GM23338 (cell line): ENCODE measurements around the gene ASXL3. TPM values are rescaled to one million over a fixed set of nuclear protein-coding genes. Genes with fewer than 3 reads are reported as not detected.

Experiments used
- ATAC-seq: fragments of 200-7000 bp; cut with Tn5 transposase; 3 replicates; pipeline ENCODE4 v1.9.1; 2020
- DNase-seq: peaks from one replicate; pipeline ENCODE4 v3.0.0-alpha.2; 2015; ENCODE audit warnings: low spot score
- H2AFZ ChIP-seq: fragments of 200-600 bp; sonication (generic); 2 replicates; pipeline ENCODE4 v1.8.0; 2016; ENCODE audit warnings: antibody characterized with exemption, mild to moderate bottlenecking, moderate library complexity
- H3F3A ChIP-seq: fragments of 200-600 bp; sonication (generic); replicated peaks from 2 replicates; pipeline ENCODE4 v1.8.0; 2017; ENCODE audit warnings: antibody characterized with exemption, mixed run types, low read depth
- H3K27ac ChIP-seq: fragments of 200-600 bp; sonication (generic); 2 replicates; pipeline ENCODE4 v1.6.1; 2016; ENCODE audit warnings: low read depth
- H3K27me3 ChIP-seq: fragments of 200-600 bp; sonication (generic); 2 replicates; pipeline ENCODE4 v1.8.0; 2016; ENCODE audit warnings: mild to moderate bottlenecking, mixed run types, moderate library complexity; ENCODE audit not compliant: insufficient read depth
- H3K36me3 ChIP-seq: fragments of 200-600 bp; sonication (generic); 2 replicates; pipeline ENCODE4 v1.8.0; 2016; ENCODE audit warnings: mild to moderate bottlenecking; ENCODE audit not compliant: insufficient read depth
- H3K4me1 ChIP-seq: fragments of 200-600 bp; sonication (generic); 2 replicates; pipeline ENCODE4 v1.8.0; 2016; ENCODE audit warnings: mild to moderate bottlenecking, moderate library complexity; ENCODE audit not compliant: insufficient read depth
- H3K4me2 ChIP-seq: fragments of 200-600 bp; sonication (generic); 2 replicates; pipeline ENCODE4 v1.7.1; 2017; ENCODE audit warnings: mixed run types
- H3K4me3 ChIP-seq: fragments of 200-600 bp; sonication (generic); 2 replicates; pipeline ENCODE4 v1.6.1; 2016; ENCODE audit warnings: mixed run types
- H3K79me2 ChIP-seq: fragments of 200-600 bp; sonication (generic); replicated peaks from 2 replicates; pipeline ENCODE4 v1.8.0; 2017; ENCODE audit warnings: mild to moderate bottlenecking; ENCODE audit not compliant: insufficient read depth
- H3K9me2 ChIP-seq: fragments of 200-600 bp; sonication (generic); 2 replicates; pipeline ENCODE4 v1.8.0; 2017; ENCODE audit not compliant: insufficient read depth
- H4K20me1 ChIP-seq: fragments of 200-600 bp; sonication (generic); replicated peaks from 2 replicates; pipeline ENCODE4 v1.8.0; 2017; ENCODE audit warnings: mild to moderate bottlenecking; ENCODE audit not compliant: insufficient read depth
- H3K27ac Mint-ChIP-seq: 2 replicates; pipeline ENCODE4 v1.8.0; 2020; ENCODE audit warnings: inconsistent platforms, mild to moderate bottlenecking, moderate library complexity, mixed read lengths
- H3K27me3 Mint-ChIP-seq: 3 replicates; pipeline ENCODE4 v1.8.0; 2022; ENCODE audit warnings: low read depth, mild to moderate bottlenecking, moderate library complexity, mixed read lengths, inconsistent platforms; ENCODE audit not compliant: insufficient read depth, poor library complexity
- H3K36me3 Mint-ChIP-seq: 3 replicates; pipeline ENCODE4 v1.8.0; 2021; ENCODE audit warnings: low read depth, mild to moderate bottlenecking, inconsistent platforms, moderate library complexity, mixed read lengths
- H3K4me1 Mint-ChIP-seq: 3 replicates; pipeline ENCODE4 v1.8.0; 2020; ENCODE audit warnings: mild to moderate bottlenecking, inconsistent platforms, mixed read lengths
- H3K4me3 Mint-ChIP-seq: 3 replicates; pipeline ENCODE4 v1.8.0; 2021; ENCODE audit warnings: moderate library complexity, mild to moderate bottlenecking, inconsistent platforms, mixed read lengths
- H3K9me3 Mint-ChIP-seq: 3 replicates; pipeline ENCODE4 v1.8.0; 2020; ENCODE audit warnings: moderate library complexity, mild to moderate bottlenecking, inconsistent platforms, mixed read lengths
- CREB1 ChIP-seq: fragments of 250-450 bp; sonication (Bioruptor Pico); IDR thresholded peaks from 2 replicates; pipeline ENCODE4 v1.5.0; 2020; ENCODE audit warnings: low read depth, mild to moderate bottlenecking, moderate library complexity
- CTCF ChIP-seq, 2 experiments: fragments of 200-600 bp in 1 of 2; sonication (generic) in 1 of 2; conservative IDR thresholded peaks; 2 replicates each; pipeline versions ENCODE4 v1.5.1 to v1.6.1; 2016 to 2017; ENCODE audit warnings: antibody characterized with exemption in 2 of 2, low read depth in 2 of 2, mild to moderate bottlenecking in 2 of 2, moderate library complexity in 1 of 2
- ETS1 ChIP-seq: IDR thresholded peaks from 2 replicates; pipeline ENCODE4 v1.6.1; 2016; ENCODE audit warnings: antibody characterized with exemption
- EZH2 ChIP-seq: fragments of 200-600 bp; sonication (generic); IDR thresholded peaks from one replicate; pipeline ENCODE4 v1.8.0; 2017; ENCODE audit warnings: antibody characterized with exemption, mild to moderate bottlenecking, low read depth; ENCODE audit not compliant: unreplicated experiment
- EZH2phosphoT487 ChIP-seq: fragments of 200-600 bp; sonication (generic); IDR thresholded peaks from one replicate; pipeline ENCODE4 v1.8.1; 2018; ENCODE audit warnings: antibody characterized with exemption; ENCODE audit not compliant: unreplicated experiment
- JUNB ChIP-seq: IDR thresholded peaks from one replicate; pipeline ENCODE4 v1.6.1; 2016; ENCODE audit warnings: antibody characterized with exemption; ENCODE audit not compliant: unreplicated experiment
- POLR2AphosphoS5 ChIP-seq: IDR thresholded peaks from 2 replicates; pipeline ENCODE4 v1.6.1; 2016; ENCODE audit warnings: antibody characterized with exemption, low read depth
- ZNF114 ChIP-seq: fragments of 250-450 bp; sonication (Bioruptor Pico); IDR thresholded peaks from 2 replicates; pipeline ENCODE4 v1.5.0; 2020; ENCODE audit warnings: mild to moderate bottlenecking, moderate library complexity
- ZNF331 ChIP-seq: fragments of 250-450 bp; sonication (Bioruptor Pico); IDR thresholded peaks from 2 replicates; pipeline ENCODE4 v1.5.0; 2020; ENCODE audit warnings: low read depth, mild to moderate bottlenecking, moderate library complexity
- ZNF462 ChIP-seq: fragments of 250-450 bp; sonication (Bioruptor Pico); IDR thresholded peaks from 2 replicates; pipeline ENCODE4 v1.5.0; 2020; ENCODE audit warnings: mild to moderate bottlenecking, moderate library complexity
- polyA plus RNA-seq: library from polyadenylated mRNA; unstranded; fragments of >200 nt; fragmentation: Nextera tagmentation; extraction: Ambion mirVana; gene quantifications from 2 replicates; pipeline ENCODE4 v1.2.1, GENCODE V29; 2016
- total RNA-seq: library from RNA; depleted of rRNA; stranded (reverse); fragments of >200 nt; shearing (Covaris generic); gene quantifications from 2 replicates; pipeline ENCODE4 v1.2.3, GENCODE V29; 2014
- TF ChIP-seq, protein P1 (sequence below): IDR thresholded peaks from one replicate; pipeline ENCODE4 v1.6.1; 2018; ENCODE audit warnings: antibody characterized with exemption; ENCODE audit not compliant: unreplicated experiment

Gene ASXL3
- total and polyA plus RNA-seq, 2 experiments from 2014 or later = 0.23 to 1.4 TPM

DNA sequence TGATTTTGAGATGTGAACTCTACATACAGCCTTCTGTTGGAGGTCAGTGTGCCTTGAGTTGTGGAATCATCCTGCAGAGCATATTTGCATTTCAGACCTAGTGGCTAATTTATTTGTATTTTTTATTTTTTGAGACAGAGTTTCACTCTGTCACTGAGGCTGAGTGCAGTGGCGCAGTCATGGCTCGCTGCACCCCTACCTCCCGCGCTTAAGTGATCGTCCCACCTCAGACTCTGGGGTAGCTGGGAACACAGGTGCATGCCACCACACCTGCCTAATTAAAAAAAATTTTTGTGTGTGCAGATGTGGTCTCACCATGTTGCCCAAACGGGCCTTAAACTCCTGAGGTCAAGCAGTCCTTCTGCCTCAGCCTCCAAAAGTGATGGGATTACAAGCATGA lies 104.4 kb downstream of the ASXL3 start (continued):
- TF ChIP-seq CTCF (conservative IDR thresholded peaks at IDR 0.05; ENCODE audit: low read depth in 2 of 2) = no peak
- TF ChIP-seq ZNF114 (CRISPR knock-in tag) = no peak
- TF ChIP-seq EZH2 = no peak
- TF ChIP-seq ZNF331 (CRISPR knock-in tag) = no peak

DNA sequence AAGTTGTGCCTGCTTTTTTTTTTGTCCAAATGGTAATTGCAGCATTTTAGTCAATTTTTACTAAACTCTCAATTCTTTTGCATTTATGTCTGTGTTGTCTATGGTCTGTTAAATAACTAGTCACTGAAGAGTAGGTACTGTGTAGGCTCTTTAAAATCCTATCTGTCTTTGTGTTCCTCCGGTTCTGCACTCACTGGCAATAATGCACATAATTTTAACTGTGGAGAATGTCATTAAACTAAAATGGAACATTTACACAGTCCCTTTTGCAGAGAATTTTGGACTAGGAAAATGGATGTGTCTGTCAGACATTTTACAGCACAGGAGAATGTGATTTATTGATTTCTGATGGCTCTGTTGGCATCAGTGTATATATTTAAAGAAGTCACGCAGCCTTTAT lies 116.6 kb downstream of the ASXL3 start:
- no peak overlapping the region for H3K4me3 Mint-ChIP-seq
- no peak overlapping the region for H3K27ac Mint-ChIP-seq
- no peaks in the 10 kb centered on the region for H3K79me2 ChIP-seq
- no peak for ATAC-seq
- H3K27me3 Mint-ChIP-seq = no peaks in the 10 kb centered on the region
- H4K20me1 ChIP-seq = no peaks in the 10 kb centered on the region
- H3K9me3 Mint-ChIP-seq = no peaks in the 10 kb centered on the region
- H3K36me3 Mint-ChIP-seq = no peaks in the 10 kb centered on the region
- no peaks in the 10 kb centered on the region for H3K9me2 ChIP-seq
- H3K27me3 ChIP-seq = no peaks in the 10 kb centered on the region
- no peak for DNase-seq
- H3K4me1 Mint-ChIP-seq = no peaks in the 10 kb centered on the region
- no peak overlapping the region for H2AFZ ChIP-seq
- H3K36me3 ChIP-seq = no peaks in the 10 kb centered on the region
- no peaks in the 10 kb centered on the region for H3F3A ChIP-seq
- H3K27ac ChIP-seq = no peak overlapping the region
- no peaks in the 10 kb centered on the region for H3K4me1 ChIP-seq
- no peak overlapping the region for H3K4me2 ChIP-seq
- H3K4me3 ChIP-seq = no peak overlapping the region
- TF ChIP-seq CREB1 (CRISPR knock-in tag) (no peak), ZNF462 (CRISPR knock-in tag) (no peak), EZH2 (no peak), ZNF331 (CRISPR knock-in tag) (no peak), ETS1 (no peak), POLR2AphosphoS5 (no peak), JUNB (no peak), ZNF114 (CRISPR knock-in tag) (no peak), EZH2phosphoT487 (no peak)
- TF ChIP-seq, protein P1, sequence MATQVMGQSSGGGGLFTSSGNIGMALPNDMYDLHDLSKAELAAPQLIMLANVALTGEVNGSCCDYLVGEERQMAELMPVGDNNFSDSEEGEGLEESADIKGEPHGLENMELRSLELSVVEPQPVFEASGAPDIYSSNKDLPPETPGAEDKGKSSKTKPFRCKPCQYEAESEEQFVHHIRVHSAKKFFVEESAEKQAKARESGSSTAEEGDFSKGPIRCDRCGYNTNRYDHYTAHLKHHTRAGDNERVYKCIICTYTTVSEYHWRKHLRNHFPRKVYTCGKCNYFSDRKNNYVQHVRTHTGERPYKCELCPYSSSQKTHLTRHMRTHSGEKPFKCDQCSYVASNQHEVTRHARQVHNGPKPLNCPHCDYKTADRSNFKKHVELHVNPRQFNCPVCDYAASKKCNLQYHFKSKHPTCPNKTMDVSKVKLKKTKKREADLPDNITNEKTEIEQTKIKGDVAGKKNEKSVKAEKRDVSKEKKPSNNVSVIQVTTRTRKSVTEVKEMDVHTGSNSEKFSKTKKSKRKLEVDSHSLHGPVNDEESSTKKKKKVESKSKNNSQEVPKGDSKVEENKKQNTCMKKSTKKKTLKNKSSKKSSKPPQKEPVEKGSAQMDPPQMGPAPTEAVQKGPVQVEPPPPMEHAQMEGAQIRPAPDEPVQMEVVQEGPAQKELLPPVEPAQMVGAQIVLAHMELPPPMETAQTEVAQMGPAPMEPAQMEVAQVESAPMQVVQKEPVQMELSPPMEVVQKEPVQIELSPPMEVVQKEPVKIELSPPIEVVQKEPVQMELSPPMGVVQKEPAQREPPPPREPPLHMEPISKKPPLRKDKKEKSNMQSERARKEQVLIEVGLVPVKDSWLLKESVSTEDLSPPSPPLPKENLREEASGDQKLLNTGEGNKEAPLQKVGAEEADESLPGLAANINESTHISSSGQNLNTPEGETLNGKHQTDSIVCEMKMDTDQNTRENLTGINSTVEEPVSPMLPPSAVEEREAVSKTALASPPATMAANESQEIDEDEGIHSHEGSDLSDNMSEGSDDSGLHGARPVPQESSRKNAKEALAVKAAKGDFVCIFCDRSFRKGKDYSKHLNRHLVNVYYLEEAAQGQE = no peak
